ENCODE measurements around the gene FKBP1C.
"Not testable (repeated sequence)": the region's sequence is repeated elsewhere in the genome, so short reads cannot be mapped to it uniquely, and the experiment has no call there.

DNA sequence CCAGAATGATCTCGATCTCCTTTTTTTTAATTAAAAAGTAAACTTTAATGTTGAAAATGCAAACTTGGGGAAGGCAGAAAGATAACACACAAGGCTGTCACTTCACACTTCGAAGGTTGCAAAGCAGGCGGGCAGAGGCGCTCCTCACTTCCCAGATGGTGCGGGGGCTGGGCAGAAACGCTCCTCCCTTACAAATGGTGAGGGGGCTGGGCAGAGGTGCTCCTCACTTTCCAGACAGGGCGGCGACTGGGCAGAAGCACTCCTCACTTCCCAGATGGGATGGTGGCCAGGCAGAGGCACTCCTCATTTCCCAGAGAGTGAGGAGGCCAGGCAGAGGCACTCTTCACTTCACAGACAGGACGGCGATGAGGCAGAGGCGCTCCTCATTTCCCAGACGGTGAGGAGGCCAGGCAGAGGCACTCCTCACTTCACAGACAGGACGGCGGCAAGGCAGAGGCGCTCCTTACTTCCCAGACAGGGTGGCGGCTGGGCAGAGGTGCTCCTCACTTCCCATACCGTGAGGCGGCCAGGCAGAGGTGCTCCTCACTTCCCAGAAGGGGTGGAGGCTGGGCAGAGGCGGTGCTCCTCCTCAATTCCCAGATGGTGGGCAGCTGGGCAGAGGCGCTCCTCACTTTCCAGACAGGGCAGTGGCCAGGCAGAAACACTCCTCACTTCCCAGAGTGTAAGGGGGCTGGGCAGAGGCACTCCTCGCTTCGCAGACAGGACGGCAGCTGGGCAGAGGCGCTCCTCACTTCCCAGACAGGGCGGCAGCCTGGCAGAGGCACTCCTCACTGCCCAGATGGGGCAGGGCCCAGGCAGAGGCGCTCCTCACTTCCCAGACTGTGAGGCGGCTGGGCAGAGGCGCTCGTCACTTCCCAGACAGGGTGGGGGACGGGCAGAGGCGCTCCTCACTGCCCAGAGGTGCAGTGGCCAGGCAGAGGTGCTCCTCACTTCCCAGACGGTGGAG is 16.9 kb downstream of the FKBP1C start:
- TF ChIP-seq, protein P1, sequence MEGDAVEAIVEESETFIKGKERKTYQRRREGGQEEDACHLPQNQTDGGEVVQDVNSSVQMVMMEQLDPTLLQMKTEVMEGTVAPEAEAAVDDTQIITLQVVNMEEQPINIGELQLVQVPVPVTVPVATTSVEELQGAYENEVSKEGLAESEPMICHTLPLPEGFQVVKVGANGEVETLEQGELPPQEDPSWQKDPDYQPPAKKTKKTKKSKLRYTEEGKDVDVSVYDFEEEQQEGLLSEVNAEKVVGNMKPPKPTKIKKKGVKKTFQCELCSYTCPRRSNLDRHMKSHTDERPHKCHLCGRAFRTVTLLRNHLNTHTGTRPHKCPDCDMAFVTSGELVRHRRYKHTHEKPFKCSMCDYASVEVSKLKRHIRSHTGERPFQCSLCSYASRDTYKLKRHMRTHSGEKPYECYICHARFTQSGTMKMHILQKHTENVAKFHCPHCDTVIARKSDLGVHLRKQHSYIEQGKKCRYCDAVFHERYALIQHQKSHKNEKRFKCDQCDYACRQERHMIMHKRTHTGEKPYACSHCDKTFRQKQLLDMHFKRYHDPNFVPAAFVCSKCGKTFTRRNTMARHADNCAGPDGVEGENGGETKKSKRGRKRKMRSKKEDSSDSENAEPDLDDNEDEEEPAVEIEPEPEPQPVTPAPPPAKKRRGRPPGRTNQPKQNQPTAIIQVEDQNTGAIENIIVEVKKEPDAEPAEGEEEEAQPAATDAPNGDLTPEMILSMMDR (IDR thresholded peaks at IDR 0.05): not testable (repeated sequence)
- TF ChIP-seq POLR2A, POLR2AphosphoS5 (IDR thresholded peaks at IDR 0.05): not testable (repeated sequence)
